HG02938 (cell line): ENCODE results near the gene EXOSC9.
A peak's percentile ranks its signal among the peaks of the same experiment; 100 is the strongest.

ENCODE experiments used
- ATAC-seq: cut with Tn5 transposase; IDR thresholded peaks from one replicate; pipeline ENCODE4 v1.9.1; 2021; ENCODE audit warnings: mild to moderate bottlenecking, moderate library complexity; ENCODE audit not compliant: unreplicated experiment

The EXOSC9 gene

DNA sequence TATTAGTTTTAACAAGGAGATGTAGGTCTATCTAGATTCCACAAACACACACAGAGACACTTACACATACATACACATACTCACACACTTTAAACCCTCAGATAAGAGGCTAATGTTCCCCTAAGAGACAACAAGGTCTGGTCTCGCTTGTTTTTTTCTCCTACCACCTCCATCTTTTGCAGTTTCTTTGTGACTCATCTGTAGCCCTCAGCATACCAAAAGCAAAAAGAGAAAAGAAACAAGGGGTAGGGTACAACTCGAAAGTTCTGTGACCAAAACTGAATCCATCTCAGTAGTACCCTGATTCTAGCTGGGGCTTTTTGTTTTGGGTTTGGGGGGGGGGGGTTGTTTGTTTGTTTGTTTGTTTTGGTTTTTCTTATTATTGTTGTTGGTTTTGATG lies 12.2 kb upstream of the EXOSC9 start:
- peak; percentile 88 for ATAC-seq

DNA sequence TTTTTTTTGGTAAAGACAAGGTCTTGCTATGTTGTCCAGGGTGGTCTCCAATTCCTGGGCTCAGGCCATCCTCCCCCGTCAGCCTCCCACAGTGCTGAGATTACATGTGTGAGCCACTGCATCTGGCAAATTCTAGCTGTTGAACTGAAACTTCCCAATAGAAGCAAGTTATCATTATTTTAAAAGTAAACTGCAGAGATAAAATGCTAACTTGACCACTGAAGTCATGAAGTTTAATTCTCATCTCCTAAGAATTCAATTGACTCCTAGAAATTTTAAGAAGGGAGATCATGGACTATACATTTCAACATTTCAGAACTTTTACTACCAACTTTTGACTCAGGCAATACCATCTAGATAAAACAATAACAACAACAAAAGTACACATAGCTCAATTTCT lies 11.7 kb upstream of the EXOSC9 start:
- no peak for ATAC-seq

DNA sequence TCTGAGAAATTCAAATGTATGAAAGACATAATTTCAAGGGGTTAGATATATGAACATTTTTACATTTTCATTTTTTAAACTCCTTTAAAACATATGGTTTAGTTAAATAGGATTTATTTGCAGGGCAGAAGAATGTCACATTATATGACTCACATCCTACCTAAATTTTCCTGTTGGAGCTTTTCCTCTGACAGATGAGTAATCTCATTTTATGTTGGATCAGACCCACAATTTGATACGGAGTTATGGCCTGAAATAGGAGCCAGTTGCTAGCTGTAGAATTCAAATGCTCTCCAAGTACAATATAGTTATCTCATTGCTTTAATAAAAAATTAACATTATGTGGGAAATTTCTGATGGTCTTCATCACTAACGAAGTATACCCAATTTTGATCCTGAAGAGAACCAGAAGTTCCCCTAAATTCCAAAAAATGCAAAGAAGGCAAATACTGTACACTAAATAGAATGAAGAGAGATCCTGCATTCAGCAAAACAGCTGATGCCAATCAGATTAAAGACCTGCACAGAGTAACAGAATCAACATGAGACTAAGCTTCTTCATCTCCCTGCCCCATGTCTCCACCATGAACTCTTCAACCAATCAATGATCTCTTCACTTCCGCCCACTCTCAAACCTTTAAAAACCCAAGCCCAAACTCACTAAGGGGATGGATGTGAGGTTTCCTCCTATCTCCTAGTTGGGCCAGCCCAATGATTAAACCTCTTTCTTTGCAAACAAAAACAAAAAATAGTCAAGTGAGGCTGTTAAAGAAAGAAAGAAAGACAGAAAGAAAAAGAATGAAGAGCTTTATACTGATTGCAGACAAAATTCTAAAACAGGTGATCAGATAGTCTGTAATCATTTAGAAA lies 10.9 kb upstream of the EXOSC9 start:
- no peak for ATAC-seq

DNA sequence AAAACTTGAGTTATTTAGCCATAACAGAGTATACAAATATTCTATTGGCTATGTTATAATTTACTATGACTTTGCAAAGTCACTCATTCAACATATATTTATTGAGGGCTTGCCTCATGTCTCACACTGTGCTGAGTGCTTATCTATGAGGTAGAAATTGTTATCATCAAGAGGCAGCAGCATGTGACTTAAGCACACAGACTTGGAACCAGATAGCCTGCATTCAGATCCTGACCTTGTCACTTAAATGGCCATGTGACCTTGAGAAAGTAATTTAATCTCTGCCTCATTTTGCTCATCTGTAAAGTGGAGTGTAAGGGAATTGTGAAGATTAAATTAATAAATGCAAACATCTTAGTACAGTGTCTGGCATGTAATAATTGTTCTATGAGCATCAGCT lies 10.1 kb upstream of the EXOSC9 start:
- ATAC-seq: no peak

DNA sequence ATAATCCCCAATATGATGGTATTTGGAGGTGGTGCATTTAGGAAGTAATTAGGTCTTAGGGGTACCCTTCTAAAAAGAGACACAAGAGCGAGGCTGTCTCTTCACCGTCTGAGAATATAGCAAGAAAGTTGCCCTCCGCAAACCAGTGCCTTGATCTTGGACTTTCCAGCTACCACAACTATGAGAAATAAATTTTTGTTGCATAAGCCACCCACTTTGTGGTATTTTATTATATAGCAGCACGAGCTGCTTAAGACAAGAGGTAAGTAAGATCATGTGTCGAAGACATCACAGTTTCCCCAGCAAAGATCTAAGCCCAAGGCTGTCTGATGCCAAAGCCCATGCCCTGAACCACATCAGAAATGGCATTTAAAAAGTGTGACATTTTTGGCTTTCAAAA lies 9.6 kb upstream of the EXOSC9 start:
- no peak for ATAC-seq

DNA sequence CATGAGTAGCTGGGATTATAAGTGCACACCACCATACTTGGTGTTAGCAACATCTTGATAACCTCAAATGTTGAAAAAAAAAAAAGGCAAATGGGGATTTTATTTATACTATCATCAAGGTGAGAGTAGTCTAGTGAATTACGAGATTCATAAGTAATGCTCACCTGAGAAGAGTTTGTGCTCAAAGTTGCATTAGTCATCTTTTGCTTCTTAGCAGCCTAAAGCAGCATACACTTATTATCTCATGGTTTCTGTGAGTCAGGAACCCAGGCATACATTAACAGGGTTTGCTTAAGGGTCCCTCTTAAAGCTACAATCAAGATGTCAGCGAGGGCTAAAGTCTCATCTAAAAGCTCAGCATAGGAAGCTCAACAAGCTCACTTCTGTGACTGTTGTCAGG lies 8.2 kb upstream of the EXOSC9 start:
- ATAC-seq: no peak

DNA sequence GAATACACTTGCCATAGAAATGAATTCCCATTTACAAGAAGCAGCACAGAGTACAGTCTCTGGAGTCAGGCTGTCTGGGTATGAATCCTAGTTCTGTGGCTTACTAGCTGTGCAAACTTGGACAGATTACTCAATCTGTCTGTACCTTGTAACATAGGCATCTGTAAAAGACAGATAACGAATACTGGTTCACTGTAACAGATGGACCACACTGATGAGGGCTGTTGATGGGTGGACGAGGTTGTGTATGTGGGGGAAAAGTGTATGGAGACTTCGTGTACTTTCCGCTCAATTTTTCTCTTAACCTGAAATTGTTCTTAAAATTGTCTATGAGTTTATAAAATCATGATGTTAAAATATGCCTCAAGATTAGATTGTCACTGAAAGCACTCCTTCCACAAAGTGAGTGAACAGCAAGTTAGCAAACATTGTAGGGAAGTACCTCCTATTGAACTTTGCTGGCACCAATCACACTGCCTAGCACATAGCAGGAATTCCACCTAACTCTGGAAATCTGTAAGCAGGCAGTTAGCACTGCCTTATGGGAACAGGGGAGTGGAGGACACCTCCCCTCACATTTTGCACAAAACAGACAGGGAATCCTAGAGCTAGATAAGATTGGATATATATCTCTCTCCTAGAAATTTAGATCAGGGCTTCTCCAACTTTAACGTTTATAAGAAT lies 6.5 kb upstream of the EXOSC9 start:
- no peak for ATAC-seq

DNA sequence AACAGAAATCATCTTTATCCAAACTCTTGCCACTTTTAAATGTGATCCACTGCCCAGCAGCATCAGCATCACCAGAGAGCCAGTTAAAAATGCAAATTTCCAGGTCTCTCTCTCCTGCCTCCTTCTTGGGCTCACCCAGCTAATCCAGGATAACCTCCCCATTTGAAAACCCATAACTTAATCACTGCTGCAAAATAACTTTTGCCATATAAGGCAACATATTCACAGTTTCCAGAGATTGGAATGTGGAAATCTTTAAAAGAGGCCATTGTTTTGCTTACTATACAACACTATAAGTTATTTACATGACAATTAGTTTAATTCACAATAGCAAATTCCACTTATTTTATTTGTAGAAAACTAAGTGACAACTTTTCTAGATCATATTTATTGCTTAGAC lies 4.8 kb upstream of the EXOSC9 start:
- ATAC-seq: no peak

DNA sequence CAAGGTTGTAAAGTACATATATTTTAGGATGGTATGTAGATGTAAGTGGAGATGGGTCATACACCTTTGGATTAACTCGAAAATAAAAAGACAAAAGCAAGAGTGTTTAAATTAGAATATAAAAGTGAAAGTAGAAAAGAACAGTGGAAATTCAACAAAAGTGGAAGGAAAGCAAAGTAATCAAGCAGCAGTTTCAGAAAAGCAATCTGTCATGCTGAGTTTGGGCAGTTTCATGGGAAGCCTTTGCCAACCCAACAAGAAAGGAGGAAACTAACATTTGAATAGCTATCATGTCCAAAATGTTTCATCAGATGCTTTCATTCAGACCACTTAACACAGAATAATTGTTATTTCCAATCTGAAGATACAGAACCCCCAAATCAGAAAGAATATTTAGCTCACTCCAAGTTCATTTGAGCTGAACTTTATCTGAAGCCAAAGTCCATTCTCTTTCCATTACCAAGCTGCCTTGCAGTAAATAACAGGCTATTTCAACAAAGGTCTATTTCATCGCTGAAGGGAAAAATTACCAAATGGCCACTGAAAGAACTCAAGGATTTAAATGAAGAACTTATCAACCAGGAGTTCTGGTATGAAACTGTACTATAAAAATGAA lies 1.8 kb upstream of the EXOSC9 start:
- no peak for ATAC-seq

DNA sequence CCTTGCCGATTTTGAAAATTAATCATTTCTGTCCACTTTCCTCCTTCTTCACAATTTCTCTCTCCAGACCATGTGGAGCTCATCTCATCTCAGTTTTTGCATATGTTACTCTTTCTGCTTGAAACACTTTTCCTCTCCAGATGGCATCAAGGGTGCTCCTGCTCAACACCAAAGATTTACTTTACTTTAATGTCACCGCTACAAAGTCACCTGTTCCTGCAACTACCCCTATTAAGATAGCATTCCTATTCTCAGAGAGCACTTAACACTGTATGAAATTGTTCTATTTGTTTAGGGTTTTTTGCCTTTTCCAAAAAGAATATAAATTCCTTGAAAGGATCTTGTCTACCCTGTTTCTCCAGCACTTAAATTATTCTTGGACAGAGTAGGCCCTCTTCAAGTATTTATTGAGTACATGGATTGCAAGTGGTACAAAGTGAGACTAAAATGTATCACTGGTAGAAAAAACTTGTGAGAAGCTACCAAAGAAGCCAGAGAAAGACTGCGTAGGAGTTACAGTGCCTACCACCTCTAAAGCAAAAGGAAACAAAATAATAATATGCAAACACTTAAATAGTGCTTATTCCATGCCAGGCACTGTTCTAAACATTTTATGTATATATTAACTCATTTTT lies 1.1 kb upstream of the EXOSC9 start:
- ATAC-seq: no peak

DNA sequence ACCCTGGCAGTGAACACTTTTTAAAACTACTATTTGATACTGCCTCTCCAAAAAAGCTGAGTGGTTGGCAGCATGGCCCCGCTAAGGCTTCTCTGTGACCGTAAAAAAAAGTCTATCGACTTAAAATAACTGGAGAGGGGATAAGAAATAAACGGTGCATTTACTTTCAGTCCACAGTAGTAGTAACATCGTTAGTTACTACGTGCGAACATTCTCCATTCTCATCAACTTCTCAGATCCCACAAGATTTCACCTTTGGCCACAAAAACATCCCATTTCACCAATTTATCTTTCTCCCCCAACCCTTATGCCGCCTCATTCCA lies 524 bp upstream of the EXOSC9 start:
- ATAC-seq: peak; percentile 11

DNA sequence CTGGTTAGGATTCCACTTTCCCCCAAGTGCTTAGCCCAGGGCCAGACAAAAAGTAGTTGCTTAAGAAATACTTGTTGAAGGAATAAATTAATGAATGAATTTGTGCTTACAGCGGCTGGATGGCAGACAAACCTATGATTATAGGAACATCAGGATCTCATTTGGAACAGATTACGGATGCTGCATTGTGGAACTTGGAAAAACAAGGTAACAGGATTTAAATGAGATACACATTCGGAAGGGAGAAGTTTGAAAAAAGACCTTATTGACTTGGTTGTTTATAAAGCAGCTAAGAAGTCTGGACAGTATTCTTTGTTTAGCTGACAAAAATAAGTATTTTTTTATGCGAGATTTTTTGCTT lies 572 bp downstream of the EXOSC9 start:
- ATAC-seq: no peak

DNA sequence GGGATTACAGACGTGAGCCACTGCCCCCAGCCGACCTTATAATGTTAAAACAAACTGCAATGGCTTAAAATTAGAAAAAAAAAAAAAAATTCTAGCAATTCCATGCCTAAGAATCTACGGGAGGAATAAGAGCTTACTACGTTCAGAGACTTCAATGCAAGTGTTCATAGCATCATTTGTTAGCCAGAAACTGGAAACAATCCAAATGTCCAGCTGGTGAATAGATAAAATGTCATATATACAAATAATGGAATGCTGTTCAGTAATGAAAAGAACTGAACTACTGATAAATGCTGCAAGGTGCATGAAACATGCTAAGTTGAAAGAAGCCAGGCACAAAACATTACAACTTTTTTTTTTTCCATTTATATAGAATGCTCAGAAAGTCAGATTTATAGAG lies 5.3 kb downstream of the EXOSC9 start:
- no peak for ATAC-seq

DNA sequence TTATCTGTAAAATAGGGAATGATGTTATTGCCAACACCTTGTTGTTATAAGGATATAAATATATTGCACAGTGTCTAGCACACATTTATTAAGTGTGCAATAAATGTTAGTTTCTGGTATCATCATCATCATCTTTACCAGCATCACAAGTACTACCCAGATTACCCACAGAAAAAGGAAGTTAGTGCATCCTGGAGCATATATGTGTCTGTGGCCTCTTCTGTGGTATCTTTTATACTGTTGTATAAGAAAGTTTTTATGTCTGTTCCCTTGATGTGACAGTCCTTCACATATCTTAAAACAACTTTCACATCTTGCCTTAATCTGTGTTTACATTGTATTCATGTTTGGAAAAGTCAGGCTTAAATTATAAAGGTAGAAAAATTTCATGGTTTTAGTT lies 10.0 kb downstream of the EXOSC9 start:
- no peak for ATAC-seq

DNA sequence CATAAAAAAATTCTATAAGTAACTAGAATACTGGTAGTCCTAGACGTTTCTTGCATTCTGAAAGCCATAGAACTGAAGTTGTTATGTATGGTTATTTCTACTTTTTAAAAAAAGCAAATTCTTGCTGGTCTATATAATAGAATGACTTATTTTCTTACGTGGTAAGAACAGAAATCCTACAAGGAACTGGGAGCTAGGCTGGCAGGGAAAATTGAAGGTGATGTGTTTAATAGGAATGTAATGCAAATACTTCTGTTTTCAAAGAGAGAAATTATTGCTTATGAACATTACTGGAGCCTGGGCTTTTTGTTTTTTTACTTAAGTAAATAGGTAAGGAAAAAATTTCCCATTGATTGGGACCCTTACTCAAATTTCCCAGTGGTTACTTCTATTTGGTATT lies 13.6 kb downstream of the EXOSC9 start:
- no peak for ATAC-seq

DNA sequence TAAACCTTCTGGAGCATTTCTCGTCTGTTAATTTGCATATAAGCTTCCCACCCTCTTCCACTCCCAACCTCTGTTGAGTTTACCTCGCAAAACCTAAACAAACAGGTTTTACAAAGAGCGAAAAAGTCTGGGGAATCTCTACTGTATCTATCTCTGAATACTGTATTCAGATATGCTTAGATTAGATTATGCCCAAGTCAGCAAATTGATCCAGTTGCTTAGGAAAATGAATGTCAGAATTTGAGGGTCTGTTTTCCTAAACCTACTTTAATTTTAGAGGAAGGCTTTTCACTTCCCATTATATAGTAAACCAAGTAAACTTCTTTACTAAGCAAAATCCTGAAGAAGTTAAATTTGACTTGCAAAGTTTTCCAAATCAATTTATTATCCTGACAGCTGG lies 15.9 kb downstream of the EXOSC9 start:
- no peak for ATAC-seq

DNA sequence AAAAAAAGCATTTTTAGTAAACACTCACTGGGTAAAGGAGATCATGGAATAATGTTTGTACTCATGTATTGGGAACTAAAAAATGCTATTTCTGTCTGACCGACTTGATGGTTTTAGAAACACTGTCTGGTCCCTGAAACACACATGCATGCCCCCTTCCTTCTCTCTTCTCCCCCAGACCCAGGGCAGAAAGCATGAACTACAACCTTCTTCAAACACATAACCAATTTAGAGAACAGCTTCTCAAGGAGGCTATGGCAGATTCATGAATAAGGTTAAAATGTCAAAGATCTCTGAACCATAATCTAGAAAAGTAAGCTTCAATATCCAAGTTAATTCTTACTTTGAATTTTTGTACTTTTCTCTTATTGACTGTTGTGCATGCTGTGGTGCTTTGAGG lies 16.6 kb downstream of the EXOSC9 start:
- ATAC-seq: no peak

DNA sequence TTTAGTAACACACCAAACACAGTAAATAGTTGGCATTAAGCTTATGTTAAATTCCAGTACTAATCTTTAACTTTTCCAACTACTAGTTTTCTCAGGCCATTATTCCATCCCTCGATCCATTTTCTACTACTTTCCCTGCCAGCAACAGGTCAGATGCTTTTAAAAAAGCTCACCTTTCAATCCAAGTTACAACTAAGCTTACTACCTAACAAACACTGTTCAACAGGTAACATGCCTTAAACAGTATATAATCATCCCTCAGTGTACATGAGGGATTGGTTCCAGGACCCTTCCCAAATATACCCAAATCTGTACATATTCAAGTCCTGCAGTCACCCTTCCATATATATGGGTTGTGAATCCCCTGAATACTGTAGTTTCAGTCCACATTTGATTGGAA lies 17.1 kb downstream of the EXOSC9 start:
- ATAC-seq: no peak

DNA sequence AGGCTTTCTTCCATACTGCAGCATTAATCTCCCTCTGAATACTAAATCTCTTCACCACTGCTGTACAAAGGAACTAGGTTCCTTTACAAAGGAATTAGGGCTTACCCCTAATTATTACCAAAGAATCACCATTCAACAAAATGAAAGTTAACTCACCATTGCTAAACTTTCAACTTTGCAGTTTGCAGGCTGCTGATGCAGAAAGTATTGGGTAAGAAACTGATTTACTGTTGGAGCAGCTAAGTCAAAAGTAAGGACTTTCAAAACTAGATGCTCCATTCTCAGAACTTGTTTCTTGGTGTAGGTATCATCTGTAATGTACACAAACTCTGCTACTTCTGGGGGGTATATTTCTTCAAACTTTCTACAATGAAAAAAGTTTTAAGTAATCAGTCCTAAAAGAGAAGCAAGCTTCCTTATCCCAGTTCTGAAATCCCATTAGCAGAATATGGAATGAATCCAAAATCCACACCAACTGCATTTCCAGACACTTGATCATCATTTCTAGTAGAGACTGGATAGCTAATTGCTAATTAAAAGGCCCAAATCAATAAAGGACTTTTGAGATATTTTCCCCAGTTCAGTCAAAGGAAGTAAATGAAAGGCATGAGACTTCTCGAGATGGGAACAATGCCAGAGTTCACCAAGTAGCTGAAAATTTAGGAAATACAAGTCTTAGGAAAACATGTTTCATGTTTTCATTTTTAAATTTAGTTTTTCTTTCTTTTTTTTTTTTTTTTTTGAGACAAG lies 18.3 kb downstream of the EXOSC9 start:
- ATAC-seq: no peak

DNA sequence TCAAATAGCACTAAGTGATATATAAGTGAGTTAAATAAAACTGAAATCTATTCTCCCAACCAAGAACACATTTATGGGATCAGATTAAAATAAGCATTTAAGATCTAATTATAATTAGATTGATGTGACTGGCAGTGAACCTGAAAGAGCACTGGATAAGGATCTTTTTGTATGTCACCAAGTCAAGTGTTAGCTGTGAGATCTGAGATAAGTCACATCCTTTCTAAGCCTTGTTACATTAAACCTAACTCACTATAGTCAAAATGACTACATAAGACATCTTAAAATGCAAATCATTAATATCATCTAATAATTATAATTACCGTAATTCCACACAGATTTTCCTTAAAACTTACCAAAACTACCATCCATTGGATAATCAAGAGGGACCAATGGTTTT lies 20.9 kb downstream of the EXOSC9 start:
- ATAC-seq: no peak

DNA sequence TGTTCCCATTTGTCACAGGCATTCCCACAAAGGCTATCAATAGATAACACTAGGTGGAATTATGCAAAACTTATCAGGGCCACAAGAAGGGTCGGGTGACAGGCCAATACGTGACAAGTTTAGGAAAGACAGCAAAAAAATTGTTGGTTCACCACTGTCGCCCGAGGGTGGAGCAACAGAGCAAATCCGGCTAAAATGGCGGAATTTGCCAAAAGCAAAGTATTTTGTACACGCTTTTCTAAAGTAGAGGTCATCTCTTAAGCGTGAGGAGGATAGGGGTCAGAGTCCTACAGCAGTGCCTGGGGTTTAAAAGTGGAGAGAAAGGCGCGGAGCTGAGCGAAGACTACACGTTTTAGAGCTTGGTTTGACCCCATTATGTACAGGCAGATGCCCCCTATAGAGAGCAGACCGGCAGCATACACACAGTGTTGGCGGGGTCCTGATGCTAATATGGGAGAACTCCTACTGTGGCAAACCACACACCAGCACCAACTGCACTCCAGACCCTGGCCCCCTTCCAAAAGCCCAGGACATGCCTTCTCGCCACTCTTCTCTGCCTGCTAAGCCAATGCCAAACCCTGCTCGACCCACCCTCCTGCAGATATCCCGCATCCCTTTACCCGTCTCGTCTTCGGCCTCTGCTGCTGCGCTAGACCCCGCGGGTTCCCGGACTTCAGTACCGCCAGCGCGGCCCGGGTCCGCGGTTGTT lies 21.8 kb downstream of the EXOSC9 start:
- peak; percentile 42 for ATAC-seq
